HCT116 (cell line): Measurements from ENCODE around the gene ESPNL. TPM values are rescaled to one million over a fixed set of nuclear protein-coding genes. Genes with fewer than 3 reads are reported as not detected.

Experiments used
- ATAC-seq: fragments of 200-7000 bp; cut with Tn5 transposase; 2 replicates; pipeline ENCODE4 v1.9.1; 2020; ENCODE audit warnings: mild to moderate bottlenecking, moderate library complexity
- BruUV-seq: library from RNA; stranded (reverse); fragments of 400-500 nt; replicated peaks from 2 replicates; lab custom pipeline; 2021; lab: Mats Ljungman, UMichigan
- CTCF ChIA-PET: fragments of 300-600 bp; sonication (Branson Sonifier 250); formaldehyde crosslinking; loops from one replicate; lab custom pipeline; 2021; ENCODE audit warnings: antibody characterized with exemption; lab: Charles Lee
- POLR2A ChIA-PET: fragments of 300-600, 350-600 bp; sonication (Branson Sonifier 250); formaldehyde crosslinking; loops from one replicate; lab custom pipeline; 2021; ENCODE audit warnings: antibody characterized with exemption; lab: Charles Lee
- RAD21 ChIA-PET, 2 experiments: fragments of 300-600 bp; sonication (Branson Sonifier 250); formaldehyde crosslinking; loops; one replicate each; lab custom pipeline; 2023; ENCODE audit warnings: low total read pairs in 2 of 2; ENCODE audit not compliant: uncharacterized antibody in 2 of 2, unreplicated experiment in 2 of 2, low non-redundant PET in 1 of 2; lab: Charles Lee
- DNase-seq: peaks from one replicate; pipeline ENCODE4 v3.0.0-alpha.2; 2010; ENCODE audit warnings: low read depth, low spot score
- H2AFZ ChIP-seq: fragments of 200-600 bp; shearing (Covaris generic), sonication (generic); 2 replicates; pipeline ENCODE4 v1.6.1; 2017; ENCODE audit warnings: low read depth, mixed run types, mixed read lengths, antibody characterized with exemption, low read length; ENCODE audit not compliant: poor library complexity, severe bottlenecking
- H3K27ac ChIP-seq: 2 replicates; pipeline ENCODE4 v1.5.1; 2012; ENCODE audit warnings: low read depth, low read length
- H3K27me3 ChIP-seq: fragments of 200-600 bp; sonication (generic); 2 replicates; pipeline ENCODE4 v1.6.1; 2016; ENCODE audit warnings: mixed run types, low read length, mixed read lengths; ENCODE audit not compliant: insufficient read depth
- H3K36me3 ChIP-seq, 2 experiments: fragments of 200-500 bp in 1 of 2; fragments of 200-600 bp in 1 of 2; sonication (Bioruptor generic) in 1 of 2; sonication (generic) in 1 of 2; 2 replicates each; pipeline versions ENCODE4 v1.5.1 to v1.6.1; 2014 to 2016; ENCODE audit warnings: low read length in 2 of 2, inconsistent platforms in 1 of 2, mixed read lengths in 1 of 2, mixed run types in 1 of 2; ENCODE audit not compliant: insufficient read depth in 2 of 2, control insufficient read depth in 1 of 2
- H3K4me1 ChIP-seq, 2 experiments: fragments of 200-600 bp in 1 of 2; sonication (generic) in 1 of 2; 2 replicates each; pipeline versions ENCODE4 v1.5.1 to v1.6.1; 2012 to 2017; ENCODE audit warnings: low read length in 2 of 2, inconsistent platforms in 1 of 2, mild to moderate bottlenecking in 1 of 2, mixed read lengths in 1 of 2, mixed run types in 1 of 2, moderate library complexity in 1 of 2; ENCODE audit not compliant: insufficient read depth in 2 of 2, control insufficient read depth in 1 of 2
- H3K4me2 ChIP-seq: fragments of 200-600 bp; sonication (generic); 2 replicates; pipeline ENCODE4 v1.6.1; 2017; ENCODE audit warnings: mixed run types, low read length, mixed read lengths
- H3K4me3 ChIP-seq, 2 experiments: fragments of 200-600 bp in 1 of 2; sonication (generic) in 1 of 2; replicated peaks in 1 of 2; 2 replicates each; pipeline ENCODE4 v1.5.1; 2011 to 2016; ENCODE audit warnings: low read length in 2 of 2, control low read depth in 1 of 2, low read depth in 1 of 2, mild to moderate bottlenecking in 1 of 2, mixed read lengths in 1 of 2, mixed run types in 1 of 2
- H3K79me2 ChIP-seq: fragments of 200-600 bp; sonication (generic); 2 replicates; pipeline ENCODE4 v1.6.1; 2017; ENCODE audit warnings: mild to moderate bottlenecking, mixed run types, low read length, moderate library complexity, mixed read lengths; ENCODE audit not compliant: insufficient read depth
- H3K9ac ChIP-seq: fragments of 200-600 bp; sonication (generic); 2 replicates; pipeline ENCODE4 v1.6.1; 2016; ENCODE audit warnings: low read length, mixed read lengths
- H3K9me2 ChIP-seq: fragments of 200-600 bp; sonication (generic), shearing (Covaris generic); 2 replicates; pipeline ENCODE4 v1.6.1; 2017; ENCODE audit warnings: mixed run types, mild to moderate bottlenecking, moderate library complexity; ENCODE audit not compliant: insufficient read depth
- H3K9me3 ChIP-seq, 2 experiments: fragments of 200-500 bp in 1 of 2; fragments of 200-600 bp in 1 of 2; sonication (Bioruptor generic) in 1 of 2; sonication (generic) in 1 of 2; 2 replicates each; pipeline ENCODE4 v1.6.1; 2014 to 2017; ENCODE audit warnings: low read length in 2 of 2, mixed read lengths in 2 of 2, inconsistent platforms in 1 of 2, low read depth in 1 of 2, mild to moderate bottlenecking in 1 of 2, mixed run types in 1 of 2, moderate library complexity in 1 of 2; ENCODE audit not compliant: control insufficient read depth in 1 of 2, insufficient read depth in 1 of 2
- H4K20me1 ChIP-seq: fragments of 200-600 bp; sonication (generic), shearing (Covaris generic); 2 replicates; pipeline ENCODE4 v1.6.1; 2017; ENCODE audit warnings: mixed run types, mild to moderate bottlenecking, moderate library complexity; ENCODE audit not compliant: insufficient read depth
- ATF3 ChIP-seq: IDR thresholded peaks from 2 replicates; pipeline ENCODE4 v1.6.1; 2012
- CTCF ChIP-seq, 3 experiments: fragments of 200-600 bp in 1 of 3; sonication (generic) in 1 of 3; IDR thresholded peaks in 2 of 3; conservative IDR thresholded peaks in 1 of 3; 2 replicates each; pipeline ENCODE4 v1.5.1; 2012 to 2017; ENCODE audit warnings: low read depth in 2 of 3, low read length in 2 of 3, antibody characterized with exemption in 1 of 3, borderline replicate concordance in 1 of 3, control low read depth in 1 of 3, mild to moderate bottlenecking in 1 of 3, mixed read lengths in 1 of 3, mixed run types in 1 of 3, moderate library complexity in 1 of 3; ENCODE audit not compliant: insufficient read depth in 1 of 3
- EZH2phosphoT487 ChIP-seq: fragments of 200-600 bp; IDR thresholded peaks from 2 replicates; pipeline ENCODE4 v1.6.1; 2018; ENCODE audit warnings: antibody characterized with exemption, borderline replicate concordance
- POLR2AphosphoS5 ChIP-seq: IDR thresholded peaks from 2 replicates; pipeline ENCODE4 v1.6.1; 2011; ENCODE audit warnings: mild to moderate bottlenecking, low read depth, low read length, moderate library complexity
- ZBTB33 ChIP-seq: IDR thresholded peaks from 2 replicates; pipeline ENCODE4 v1.6.1; 2011; ENCODE audit warnings: mild to moderate bottlenecking, low read length, moderate library complexity; ENCODE audit not compliant: insufficient replicate concordance; ENCODE audit errors: extremely low read depth
- intact Hi-C: fragments of 100-400 bp; cut with micrococcal nuclease; formaldehyde crosslinking; loops from 2 replicates; pipeline ENCODE4 v1.10.0; 2022
- total RNA-seq: library from RNA; stranded (reverse); gene quantifications from one replicate; pipeline ENCODE4 v1.2.1, GENCODE V29; 2021; ENCODE audit not compliant: unreplicated experiment

The ESPNL gene
- total RNA-seq, 1 experiment from 2014 or later, result 0.22 TPM

GRCh38 chr2:238143239-238143951 is 43.3 kb downstream of the ESPNL start:
- H3K9ac ChIP-seq, result peak overlapping the region; percentile 24
- DNase-seq, result peak; percentile 54
- H2AFZ ChIP-seq, result no peak overlapping the region
- TF ChIP-seq ZBTB33 (peak; percentile 53), POLR2AphosphoS5 (peak; percentile 34; the same call in 1 of the 2 replicates), ATF3 (no peak), CTCF (IDR thresholded peaks at IDR 0.05 in 2 of 3, conservative IDR thresholded peaks at IDR 0.05 in 1 of 3; ENCODE audit: borderline replicate concordance in 1 of 3, insufficient read depth in 1 of 3, low read depth in 2 of 3, low read length in 2 of 3) (no peak), EZH2phosphoT487 (no peak)
- peak overlapping the region in 1 of 2 experiments; percentile 28; a peak in 2 of 4 replicates for H3K4me3 ChIP-seq
- peak overlapping the region; percentile 76 for H3K4me2 ChIP-seq
- H3K79me2 ChIP-seq, result no peaks in the 10 kb centered on the region
- no peaks in the 10 kb centered on the region for H3K36me3 ChIP-seq
- BruUV-seq, result no TSS peak
- intact Hi-C loops, result no loop called here
- ChIA-PET CTCF (no interaction called here), POLR2A (no interaction called here), RAD21 (no interaction called here)
- H3K27ac ChIP-seq, result peak overlapping the region; percentile 26; the same call in 1 of the 2 replicates
- H3K9me2 ChIP-seq, result no peaks in the 10 kb centered on the region
- H3K4me1 ChIP-seq, result peaks cover 47 to 80% of the 10 kb centered on the region in 2 experiments
- ATAC-seq, result peak; percentile 63
- no peaks in the 10 kb centered on the region for H4K20me1 ChIP-seq
- H3K9me3 ChIP-seq, result no peaks in the 10 kb centered on the region
- H3K27me3 ChIP-seq, result no peaks in the 10 kb centered on the region
